ENCODE results near the gene ATOH8.

ATOH8 gene

DNA sequence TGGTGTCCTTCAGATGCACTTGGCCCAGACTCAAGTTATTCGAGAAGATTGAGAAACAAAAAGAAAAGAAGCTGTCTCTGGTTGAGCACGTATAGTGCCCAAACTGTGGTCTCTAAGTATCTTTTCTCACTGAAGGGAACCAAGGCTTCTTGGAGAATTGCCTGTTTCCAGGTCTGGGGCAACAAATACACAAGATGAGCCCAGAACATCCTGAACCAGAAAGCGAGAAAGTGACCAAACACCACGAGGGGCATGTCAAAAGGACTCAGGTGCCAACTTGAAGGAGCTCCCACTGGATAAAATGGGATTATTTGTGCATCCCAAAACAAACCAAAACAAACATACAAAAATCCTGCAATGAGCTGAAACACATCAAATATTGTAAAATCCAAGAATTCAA lies 13.6 kb upstream of the ATOH8 start:
- no peak overlapping the region for H3K4me3 ChIP-seq (ENCODE audit: low read depth, low read length)
- no peak for TF ChIP-seq CTCF (IDR thresholded peaks at IDR 0.05; ENCODE audit: low read depth, low read length, missing control alignments)
- DNase-seq = no peak
- H3K36me3 ChIP-seq (replicated peaks) = no peaks in the 10 kb centered on the region
- H3K27me3 ChIP-seq (replicated peaks) = no peaks in the 10 kb centered on the region
- no peak overlapping the region for H3K27ac ChIP-seq
- in situ Hi-C loops (cut with HindIII; ENCODE audit: low pct_ligation_motif_present, low sequenced_read_pairs) = no loop called here

GRCh38 chr2:85741211-85741832 lies 12.5 kb upstream of the ATOH8 start:
- no peak for DNase-seq
- TF ChIP-seq CTCF (IDR thresholded peaks at IDR 0.05; ENCODE audit: low read depth, low read length, missing control alignments) = no peak
- in situ Hi-C loops (cut with HindIII; ENCODE audit: low pct_ligation_motif_present, low sequenced_read_pairs) = no loop called here
- Histone ChIP-seq H3K4me3 (ENCODE audit: low read depth, low read length) (no peak overlapping the region), H3K36me3 (replicated peaks) (no peaks in the 10 kb centered on the region), H3K27ac (peak overlapping the region; percentile 90), H3K27me3 (replicated peaks) (no peaks in the 10 kb centered on the region)

DNA sequence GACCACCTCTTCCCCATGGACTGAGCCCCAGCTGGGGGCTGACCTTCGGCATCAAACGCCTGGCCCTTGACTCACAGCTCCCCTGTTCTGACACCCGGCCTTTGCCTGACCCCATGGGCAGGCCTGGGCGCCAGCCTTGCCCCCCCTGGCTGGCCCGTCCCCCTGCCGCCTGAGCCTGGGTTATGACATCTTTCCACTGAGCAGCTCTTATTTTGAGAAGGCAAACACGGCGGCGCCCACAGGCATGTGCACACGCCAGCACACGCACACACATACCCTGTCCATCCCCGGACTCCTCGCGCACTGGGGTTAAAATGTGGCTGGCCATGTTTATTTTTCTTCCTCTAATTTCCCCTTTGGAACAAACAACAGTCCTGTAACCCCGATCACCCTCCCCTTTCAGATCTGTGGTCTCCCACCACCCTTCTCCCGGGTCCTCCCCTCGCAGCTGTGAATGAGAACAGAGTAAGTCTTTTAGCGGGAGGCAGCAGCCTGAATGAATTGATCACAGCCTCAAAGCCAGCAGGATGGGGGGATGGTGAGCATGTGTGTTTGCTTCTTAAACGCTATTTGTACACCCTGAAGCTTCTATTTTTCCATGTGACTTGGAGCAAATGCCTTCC lies 11.8 kb upstream of the ATOH8 start:
- in situ Hi-C loops (cut with HindIII; ENCODE audit: low pct_ligation_motif_present, low sequenced_read_pairs) = no loop called here
- peak; percentile 89 for DNase-seq
- no peaks in the 10 kb centered on the region for H3K36me3 ChIP-seq (replicated peaks)
- peak overlapping the region; percentile 90 for H3K27ac ChIP-seq
- peak overlapping the region; percentile 20 for H3K4me3 ChIP-seq (ENCODE audit: low read depth, low read length)
- H3K27me3 ChIP-seq (replicated peaks) = no peaks in the 10 kb centered on the region
- peak; percentile 17 for TF ChIP-seq CTCF (IDR thresholded peaks at IDR 0.05; ENCODE audit: low read depth, low read length, missing control alignments)

GRCh38 chr2:85743304-85743978 lies 10.3 kb upstream of the ATOH8 start:
- no peak for TF ChIP-seq CTCF (IDR thresholded peaks at IDR 0.05; ENCODE audit: low read depth, low read length, missing control alignments)
- H3K4me3 ChIP-seq (ENCODE audit: low read depth, low read length) = no peak overlapping the region
- H3K36me3 ChIP-seq (replicated peaks) = no peaks in the 10 kb centered on the region
- in situ Hi-C loops (cut with HindIII; ENCODE audit: low pct_ligation_motif_present, low sequenced_read_pairs) = no loop called here
- H3K27me3 ChIP-seq (replicated peaks) = no peaks in the 10 kb centered on the region
- DNase-seq = peak; percentile 77
- peak overlapping the region; percentile 90 for H3K27ac ChIP-seq

DNA sequence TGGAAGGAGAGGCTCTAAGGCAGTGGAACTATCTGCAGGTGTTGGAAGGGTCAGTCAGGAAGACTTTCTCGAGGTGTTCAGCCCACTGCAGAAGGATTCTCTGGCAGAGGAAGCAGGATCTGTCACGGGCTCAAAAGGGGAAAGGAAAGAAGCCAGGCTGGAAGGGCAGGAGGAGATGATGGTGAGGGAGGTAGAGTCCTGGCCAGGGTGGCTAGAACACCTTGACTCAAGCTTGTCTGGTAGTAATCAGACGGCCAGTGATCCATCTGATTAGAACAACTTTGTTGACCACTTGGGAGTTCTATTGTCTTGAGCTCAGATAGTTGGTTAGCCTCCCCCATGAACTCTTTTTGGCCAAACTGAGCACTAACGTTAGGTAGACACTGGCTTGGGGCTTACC lies 9.7 kb upstream of the ATOH8 start:
- no peaks in the 10 kb centered on the region for H3K36me3 ChIP-seq (replicated peaks)
- H3K27me3 ChIP-seq (replicated peaks) = no peaks in the 10 kb centered on the region
- in situ Hi-C loops (cut with HindIII; ENCODE audit: low pct_ligation_motif_present, low sequenced_read_pairs) = no loop called here
- no peak for DNase-seq
- no peak overlapping the region for H3K4me3 ChIP-seq (ENCODE audit: low read depth, low read length)
- H3K27ac ChIP-seq = peak overlapping the region; percentile 14
- no peak for TF ChIP-seq CTCF (IDR thresholded peaks at IDR 0.05; ENCODE audit: low read depth, low read length, missing control alignments)
